ENCODE results near the gene SRSF10. TPM values are rescaled to one million over a fixed set of nuclear protein-coding genes. Genes with fewer than 3 reads are reported as not detected.
"Not testable (repeated sequence)": the region's sequence is repeated elsewhere in the genome, so short reads cannot be mapped to it uniquely, and the experiment has no call there.

Gene SRSF10
- total RNA-seq, 2 experiments from 2014 or later, result 223 to 228 TPM

GRCh38 chr1:24009406-24009805, 29.3 kb upstream of the SRSF10 start:
- Mint-ChIP-seq H3K27ac (no peak overlapping the region), H3K27me3 (ENCODE audit: low read depth) (peaks cover 32% of the 10 kb centered on the region), H3K9me3 (ENCODE audit: insufficient read depth) (no peaks in the 10 kb centered on the region), H3K36me3 (ENCODE audit: low read depth) (no peaks in the 10 kb centered on the region), H3K4me3 (no peak overlapping the region), H3K4me1 (ENCODE audit: low read depth) (no peaks in the 10 kb centered on the region)
- no peak for DNase-seq
- POLR2A ChIA-PET, result no interaction called here
- ATAC-seq, result no peak
- CTCF ChIA-PET, result no interaction called here

DNA sequence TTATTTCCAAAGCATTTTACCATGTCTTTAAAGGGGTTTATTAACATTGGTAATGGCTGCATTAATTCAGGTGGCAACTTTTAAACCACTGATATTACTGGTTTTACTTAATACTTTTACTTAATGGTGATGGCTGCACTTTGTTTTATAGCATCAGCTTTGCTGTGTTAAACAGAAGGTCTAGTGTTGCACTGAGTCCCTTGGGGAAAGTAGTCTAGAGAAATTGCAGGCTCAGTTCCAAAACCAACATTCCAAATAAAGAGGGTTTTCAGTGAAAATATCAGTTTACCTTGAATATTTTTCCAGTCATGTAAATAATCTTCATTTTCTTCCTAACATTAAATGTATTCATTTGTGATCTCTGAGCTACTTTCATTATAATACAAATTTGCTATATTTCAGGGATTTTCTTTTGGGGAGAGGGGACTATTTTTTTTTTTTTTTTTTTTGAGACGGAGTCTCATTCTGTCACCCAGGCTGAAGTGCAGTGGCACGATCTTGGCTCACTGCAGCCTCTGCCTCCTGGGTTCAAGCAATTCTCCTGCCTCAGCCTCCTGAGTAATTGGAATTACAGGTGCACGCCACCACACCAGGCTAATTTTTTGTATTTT, 28.6 kb upstream of the SRSF10 start:
- CTCF ChIA-PET; H3K9me3 Mint-ChIP-seq (ENCODE audit: insufficient read depth); ATAC-seq; H3K4me1 Mint-ChIP-seq (ENCODE audit: low read depth); H3K36me3 Mint-ChIP-seq (ENCODE audit: low read depth); POLR2A ChIA-PET; DNase-seq; H3K27ac Mint-ChIP-seq; H3K4me3 Mint-ChIP-seq: not testable (repeated sequence)
- peaks cover 37% of the 10 kb centered on the region for H3K27me3 Mint-ChIP-seq (ENCODE audit: low read depth)

DNA sequence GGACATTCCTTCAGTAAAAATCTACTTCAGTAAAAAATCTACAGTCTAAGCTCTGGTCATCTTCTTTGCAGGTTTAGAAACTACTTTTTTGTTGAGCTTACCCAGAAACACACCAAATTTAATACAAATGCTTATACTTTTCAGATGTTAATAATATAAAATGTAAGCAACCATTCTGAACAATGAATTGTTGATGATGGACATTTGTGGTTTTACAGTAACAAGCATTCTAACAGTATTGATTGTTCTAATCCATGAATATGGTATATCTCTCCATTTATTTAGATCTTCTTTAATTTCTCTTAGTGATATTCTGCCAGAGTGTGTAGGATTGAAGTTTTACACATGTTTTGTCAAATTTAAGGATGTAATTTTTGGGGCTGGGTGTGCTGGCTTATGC, 27.0 kb upstream of the SRSF10 start:
- Mint-ChIP-seq H3K4me1 (ENCODE audit: low read depth) (peaks cover 2% of the 10 kb centered on the region), H3K27me3 (ENCODE audit: low read depth) (peaks cover 39% of the 10 kb centered on the region), H3K36me3 (ENCODE audit: low read depth) (no peaks in the 10 kb centered on the region), H3K9me3 (ENCODE audit: insufficient read depth) (no peaks in the 10 kb centered on the region), H3K4me3 (no peak overlapping the region), H3K27ac (no peak overlapping the region)
- CTCF ChIA-PET, result interaction anchor here (1.0 kb wide), 1 partner anchor 14 kb away, joined by 3 read pairs; no protein-coding TSS in a partner anchor
- no peak for ATAC-seq
- POLR2A ChIA-PET, result no interaction called here
- no peak for DNase-seq

DNA sequence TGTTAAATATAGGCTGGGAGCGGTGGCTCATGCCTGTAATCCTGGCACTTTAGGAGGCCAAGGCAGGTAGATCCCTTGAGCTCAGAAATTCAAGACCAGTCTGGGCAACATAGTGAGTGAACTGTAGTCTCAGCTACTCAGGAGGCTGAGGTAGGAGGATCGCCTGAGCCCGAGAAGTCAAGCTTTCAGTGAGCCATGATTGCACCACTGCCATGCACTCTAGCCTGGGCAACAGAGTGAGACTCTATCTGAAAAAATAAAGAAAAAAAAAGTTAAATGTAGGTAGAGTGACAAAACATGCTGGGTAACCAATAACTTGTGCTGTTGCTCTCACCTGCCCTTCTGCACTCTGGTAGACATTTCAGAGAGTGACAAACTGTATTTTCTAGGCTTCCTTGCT, 25.0 kb upstream of the SRSF10 start:
- H3K4me3 Mint-ChIP-seq, result no peak overlapping the region
- CTCF ChIA-PET, result interaction anchor here (1.1 kb wide), 1 partner anchor 42 kb away, joined by 3 read pairs; no protein-coding TSS in a partner anchor
- no peaks in the 10 kb centered on the region for H3K36me3 Mint-ChIP-seq (ENCODE audit: low read depth)
- peaks cover 2% of the 10 kb centered on the region for H3K4me1 Mint-ChIP-seq (ENCODE audit: low read depth)
- H3K27me3 Mint-ChIP-seq (ENCODE audit: low read depth), result peaks cover 32% of the 10 kb centered on the region
- no peak for ATAC-seq
- H3K27ac Mint-ChIP-seq, result no peak overlapping the region
- no peak for DNase-seq
- POLR2A ChIA-PET, result no interaction called here
- H3K9me3 Mint-ChIP-seq (ENCODE audit: insufficient read depth), result no peaks in the 10 kb centered on the region

DNA sequence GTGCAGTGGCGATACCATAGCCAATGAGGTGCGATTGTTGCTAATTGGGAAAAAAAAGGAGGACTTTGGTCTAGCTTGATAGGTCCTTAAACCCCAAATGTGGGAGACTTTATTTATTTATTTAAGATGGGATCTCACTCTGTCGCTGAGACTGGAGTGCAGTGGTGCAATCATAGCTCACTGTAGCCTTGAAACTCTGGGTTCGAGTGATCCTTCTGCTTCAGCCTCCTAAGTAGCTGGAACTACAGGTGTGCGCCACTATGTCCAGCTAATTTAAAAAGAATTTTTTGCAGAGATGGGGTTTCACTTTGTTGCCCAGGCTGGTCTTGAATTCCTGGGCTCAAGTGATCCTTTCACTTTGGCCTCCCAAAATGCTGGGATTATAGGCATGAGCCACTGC, 24.0 kb upstream of the SRSF10 start:
- Mint-ChIP-seq H3K4me3 (no peak overlapping the region), H3K9me3 (ENCODE audit: insufficient read depth) (no peaks in the 10 kb centered on the region), H3K4me1 (ENCODE audit: low read depth) (peaks cover 3% of the 10 kb centered on the region), H3K27ac (no peak overlapping the region), H3K27me3 (ENCODE audit: low read depth) (peaks cover 26% of the 10 kb centered on the region), H3K36me3 (ENCODE audit: low read depth) (no peaks in the 10 kb centered on the region)
- ATAC-seq (no peak), DNase-seq (no peak)
- CTCF ChIA-PET, result interaction anchor here (1.3 kb wide), 1 partner anchor 55 kb away, joined by 3 read pairs; no protein-coding TSS in a partner anchor
- POLR2A ChIA-PET, result interaction anchor here (0.9 to 1.2 kb wide), 3 partner anchors 24 to 61 kb away, joined by 3 to 4 read pairs (median 3); partner anchors contain the start of genes PNRC2 and SRSF10

- POLR2A ChIA-PET, result interaction anchor here (0.9 to 1.2 kb wide), 2 partner anchors 23 to 44 kb away, joined by 3 to 4 read pairs; partner anchors contain the start of genes PNRC2 and SRSF10
- Mint-ChIP-seq H3K27ac (no peak overlapping the region), H3K36me3 (ENCODE audit: low read depth) (no peaks in the 10 kb centered on the region), H3K9me3 (ENCODE audit: insufficient read depth) (no peaks in the 10 kb centered on the region), H3K4me1 (ENCODE audit: low read depth) (peaks cover 6% of the 10 kb centered on the region), H3K27me3 (ENCODE audit: low read depth) (peaks cover 26% of the 10 kb centered on the region), H3K4me3 (no peak overlapping the region)
- CTCF ChIA-PET, result interaction anchor here (1.3 kb wide), 1 partner anchor 55 kb away, joined by 3 read pairs; no protein-coding TSS in a partner anchor
- ATAC-seq, result no peak
- no peak for DNase-seq
Measured at GRCh38 chr1:24003331-24003972, 23.3 kb upstream of the SRSF10 start.

GRCh38 chr1:24002695-24003094, 22.6 kb upstream of the SRSF10 start:
- Mint-ChIP-seq H3K4me1 (ENCODE audit: low read depth) (peaks cover 6% of the 10 kb centered on the region), H3K27ac (no peak overlapping the region), H3K36me3 (ENCODE audit: low read depth) (no peaks in the 10 kb centered on the region), H3K27me3 (ENCODE audit: low read depth) (peaks cover 24% of the 10 kb centered on the region), H3K4me3 (no peak overlapping the region), H3K9me3 (ENCODE audit: insufficient read depth) (no peaks in the 10 kb centered on the region)
- no peak for ATAC-seq
- POLR2A ChIA-PET, result interaction anchor here (1.2 kb wide), 1 partner anchor 22 kb away, joined by 4 read pairs; the partner anchor contains the start of gene SRSF10
- CTCF ChIA-PET, result no interaction called here
- DNase-seq, result no peak

DNA sequence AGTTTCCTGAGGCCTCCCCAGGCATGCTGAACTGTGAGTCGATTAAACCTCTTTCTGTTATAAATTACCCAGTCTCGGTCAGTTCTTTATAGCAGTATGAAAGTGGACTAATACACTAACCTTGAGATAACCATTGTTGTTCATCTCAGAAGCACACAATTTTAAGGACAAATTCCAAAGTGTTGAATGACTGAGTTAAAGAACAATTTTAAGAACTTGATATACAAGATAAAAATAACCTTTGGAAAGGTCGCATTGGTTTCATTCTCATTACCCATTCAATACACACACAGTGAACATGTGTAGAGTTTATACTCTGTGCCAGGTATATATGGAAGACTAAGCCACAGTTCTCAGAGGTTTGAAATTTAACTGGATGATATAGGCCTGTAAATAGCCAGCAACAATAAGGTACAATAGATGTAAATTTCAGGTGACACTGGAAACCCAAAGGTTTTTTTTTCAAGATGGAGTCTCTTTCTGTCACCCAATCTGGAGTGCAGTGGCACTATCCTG, 19.1 kb upstream of the SRSF10 start:
- H3K36me3 Mint-ChIP-seq (ENCODE audit: low read depth), result no peaks in the 10 kb centered on the region
- peaks cover 12% of the 10 kb centered on the region for H3K27me3 Mint-ChIP-seq (ENCODE audit: low read depth)
- POLR2A ChIA-PET, result no interaction called here
- H3K4me1 Mint-ChIP-seq (ENCODE audit: low read depth), result peaks cover 9% of the 10 kb centered on the region
- DNase-seq (no peak), ATAC-seq (no peak)
- H3K9me3 Mint-ChIP-seq (ENCODE audit: insufficient read depth), result no peaks in the 10 kb centered on the region
- H3K27ac Mint-ChIP-seq, result no peak overlapping the region
- CTCF ChIA-PET, result no interaction called here
- H3K4me3 Mint-ChIP-seq, result no peak overlapping the region

- Mint-ChIP-seq H3K9me3 (ENCODE audit: insufficient read depth) (no peaks in the 10 kb centered on the region), H3K27ac (no peak overlapping the region), H3K4me1 (ENCODE audit: low read depth) (peaks cover 6% of the 10 kb centered on the region), H3K4me3 (no peak overlapping the region), H3K36me3 (ENCODE audit: low read depth) (no peaks in the 10 kb centered on the region), H3K27me3 (ENCODE audit: low read depth) (peaks cover 2% of the 10 kb centered on the region)
- no peak for ATAC-seq
- DNase-seq, result no peak
- ChIA-PET POLR2A (no interaction called here), CTCF (interaction anchor here (0.6 kb wide), 1 partner anchor 17 kb away, joined by 4 read pairs; no protein-coding TSS in a partner anchor)
Measured at GRCh38 chr1:23997812-23998211, 17.7 kb upstream of the SRSF10 start.

GRCh38 chr1:23996700-23997229, 16.6 kb upstream of the SRSF10 start:
- Mint-ChIP-seq H3K9me3 (ENCODE audit: insufficient read depth) (no peaks in the 10 kb centered on the region), H3K27ac (no peak overlapping the region), H3K36me3 (ENCODE audit: low read depth) (no peaks in the 10 kb centered on the region), H3K4me3 (no peak overlapping the region), H3K4me1 (ENCODE audit: low read depth) (peaks cover 6% of the 10 kb centered on the region), H3K27me3 (ENCODE audit: low read depth) (peaks cover 2% of the 10 kb centered on the region)
- ATAC-seq (no peak), DNase-seq (no peak)
- POLR2A ChIA-PET, result no interaction called here
- CTCF ChIA-PET, result no interaction called here

GRCh38 chr1:23995431-23995837, 15.3 kb upstream of the SRSF10 start:
- no peaks in the 10 kb centered on the region for H3K36me3 Mint-ChIP-seq (ENCODE audit: low read depth)
- no peak for DNase-seq
- CTCF ChIA-PET, result no interaction called here
- H3K4me3 Mint-ChIP-seq, result no peak overlapping the region
- POLR2A ChIA-PET, result no interaction called here
- H3K27me3 Mint-ChIP-seq (ENCODE audit: low read depth), result no peaks in the 10 kb centered on the region
- no peak for ATAC-seq
- peaks cover 6% of the 10 kb centered on the region for H3K4me1 Mint-ChIP-seq (ENCODE audit: low read depth)
- no peak overlapping the region for H3K27ac Mint-ChIP-seq
- H3K9me3 Mint-ChIP-seq (ENCODE audit: insufficient read depth), result no peaks in the 10 kb centered on the region

GRCh38 chr1:23992011-23992410, 11.9 kb upstream of the SRSF10 start:
- CTCF ChIA-PET; H3K27me3 Mint-ChIP-seq (ENCODE audit: low read depth); POLR2A ChIA-PET; H3K36me3 Mint-ChIP-seq (ENCODE audit: low read depth); H3K9me3 Mint-ChIP-seq (ENCODE audit: insufficient read depth); H3K4me3 Mint-ChIP-seq; DNase-seq; ATAC-seq; H3K27ac Mint-ChIP-seq: not testable (repeated sequence)
- H3K4me1 Mint-ChIP-seq (ENCODE audit: low read depth), result peaks cover 16% of the 10 kb centered on the region

All from activated CD8-positive, alpha-beta T cell treated with anti-CD3 and anti-CD28 coated beads, Interleukin-2, amount 10 ng/mL, durations not matched to agents 7 days and 5 days (primary cell).